Activated T-cell treated with anti-CD3 and anti-CD28 coated beads, Interleukin-2, amount 50 U/mL, for 1 hour (primary cell): ENCODE data around the gene BPIFB3.
"Not testable (repeated sequence)": the region's sequence is repeated elsewhere in the genome, so short reads cannot be mapped to it uniquely, and the experiment has no call there.

Source experiments
- DNase-seq: peaks from one replicate; pipeline ENCODE4 v3.0.0-alpha.2; 2020

Gene BPIFB3

DNA sequence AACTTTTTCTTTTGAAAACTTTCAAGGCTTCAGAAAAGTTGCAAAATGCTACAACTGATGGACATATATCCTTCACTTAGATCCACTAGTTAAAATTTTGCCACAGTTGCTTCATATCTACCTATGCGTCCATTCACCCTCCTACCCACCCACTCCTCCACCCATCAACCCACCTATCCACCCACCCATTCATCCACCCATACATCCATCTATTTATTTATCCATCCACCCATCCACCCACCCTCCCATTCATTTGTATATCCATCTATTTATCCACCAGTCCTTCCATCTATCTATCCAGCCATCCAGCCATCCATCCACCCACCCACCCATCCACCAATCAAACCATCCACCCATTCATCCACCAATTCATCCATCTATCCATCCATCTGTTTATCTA lies 39.4 kb downstream of the BPIFB3 start:
- DNase-seq = no peak

DNA sequence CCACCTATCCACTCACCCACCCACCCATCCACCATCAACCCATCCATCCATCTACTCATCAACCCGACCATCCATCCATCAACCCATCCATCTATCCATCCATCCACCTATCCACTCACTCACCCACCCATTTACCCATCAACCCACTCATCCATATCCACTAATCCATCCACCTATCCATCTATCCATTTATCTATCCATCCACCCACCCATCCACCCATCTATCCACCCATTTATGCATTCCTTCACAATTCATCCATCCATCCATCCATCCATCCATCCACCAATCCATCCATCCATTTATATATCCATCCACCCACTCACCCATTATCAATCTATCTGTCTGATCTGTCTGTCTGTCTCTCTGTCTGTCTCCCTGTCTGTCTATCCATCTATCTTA lies 39.9 kb downstream of the BPIFB3 start:
- no peak for DNase-seq

DNA sequence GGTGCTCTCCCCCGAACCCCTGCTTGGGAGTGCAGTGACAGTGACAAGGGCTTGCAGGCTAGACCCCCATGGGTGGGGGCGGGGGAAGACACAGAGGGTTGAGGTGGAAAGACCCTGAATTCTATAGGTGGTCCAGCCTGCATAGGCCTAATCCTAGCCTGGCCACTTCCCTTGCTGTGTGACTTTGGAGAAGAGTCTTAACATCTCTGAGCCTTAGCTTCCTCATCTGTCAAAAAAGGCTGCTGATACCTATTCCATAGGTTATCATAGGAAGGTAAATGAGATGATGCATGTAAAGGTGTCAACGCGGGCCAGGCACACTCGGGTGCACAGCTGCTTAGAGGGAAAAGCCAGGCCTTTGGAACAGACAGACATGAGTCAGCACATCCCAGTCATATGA lies 41.5 kb downstream of the BPIFB3 start:
- no peak for DNase-seq

- DNase-seq = peak; percentile 27
Measured at GRCh38 chr20:33095902-33096584, 42.3 kb downstream of the BPIFB3 start.

DNA sequence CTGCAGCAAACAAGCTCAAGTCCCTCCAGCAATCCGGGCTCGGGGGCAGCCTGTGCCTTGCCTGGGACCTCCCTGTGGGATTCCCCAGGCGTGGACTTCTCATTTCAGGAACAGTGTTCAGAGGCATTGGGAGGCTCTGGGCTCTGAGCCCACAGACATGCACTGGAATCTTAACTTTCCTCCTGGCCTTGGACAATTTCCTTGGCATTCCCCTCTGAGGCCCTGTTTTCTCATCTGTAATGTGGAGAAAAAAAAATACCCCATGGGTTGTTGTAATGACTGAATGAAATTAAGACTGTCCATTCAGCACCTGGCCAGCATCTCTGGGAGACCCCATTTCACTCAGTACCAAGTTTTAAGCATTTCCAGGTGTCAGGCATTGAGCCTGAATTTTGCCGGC lies 43.3 kb downstream of the BPIFB3 start:
- DNase-seq = no peak

DNA sequence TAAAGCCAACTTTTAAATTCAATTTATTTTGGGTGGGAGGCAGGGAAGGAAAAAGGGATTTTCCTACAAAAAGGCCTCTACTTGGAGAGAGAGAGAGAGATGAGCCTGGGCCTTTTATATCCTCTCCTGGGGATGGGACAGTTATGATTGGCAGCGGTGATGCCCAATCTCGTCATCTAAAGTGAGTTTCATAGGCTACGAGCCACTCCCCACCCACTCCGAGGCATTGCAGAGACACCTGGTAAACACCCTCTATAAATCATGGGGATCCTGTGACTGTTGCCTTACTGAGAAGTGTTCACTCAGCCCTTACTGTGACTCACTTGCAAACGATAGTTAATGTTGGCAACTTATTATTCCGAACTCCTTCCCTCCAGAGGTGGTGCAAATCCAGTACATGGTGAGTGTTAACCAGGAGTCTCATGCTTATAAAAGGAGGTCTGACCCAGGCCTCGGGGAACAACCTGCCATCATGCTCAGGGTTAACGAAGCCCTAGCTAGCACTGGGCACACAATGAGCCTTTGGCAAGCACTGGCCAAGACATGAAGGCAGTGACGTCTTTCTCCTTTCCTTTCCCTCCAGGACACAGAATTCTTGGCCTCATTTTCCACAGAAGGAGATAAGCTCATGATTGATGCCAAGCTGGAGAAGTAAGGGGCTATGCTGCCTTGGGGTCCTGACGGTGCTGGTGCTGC lies 46.3 kb downstream of the BPIFB3 start:
- no peak for DNase-seq

- DNase-seq = no peak
Measured at GRCh38 chr20:33103556-33103955, 49.9 kb downstream of the BPIFB3 start.

- no peak for DNase-seq
Measured at GRCh38 chr20:33104336-33104735, 50.6 kb downstream of the BPIFB3 start.

DNA sequence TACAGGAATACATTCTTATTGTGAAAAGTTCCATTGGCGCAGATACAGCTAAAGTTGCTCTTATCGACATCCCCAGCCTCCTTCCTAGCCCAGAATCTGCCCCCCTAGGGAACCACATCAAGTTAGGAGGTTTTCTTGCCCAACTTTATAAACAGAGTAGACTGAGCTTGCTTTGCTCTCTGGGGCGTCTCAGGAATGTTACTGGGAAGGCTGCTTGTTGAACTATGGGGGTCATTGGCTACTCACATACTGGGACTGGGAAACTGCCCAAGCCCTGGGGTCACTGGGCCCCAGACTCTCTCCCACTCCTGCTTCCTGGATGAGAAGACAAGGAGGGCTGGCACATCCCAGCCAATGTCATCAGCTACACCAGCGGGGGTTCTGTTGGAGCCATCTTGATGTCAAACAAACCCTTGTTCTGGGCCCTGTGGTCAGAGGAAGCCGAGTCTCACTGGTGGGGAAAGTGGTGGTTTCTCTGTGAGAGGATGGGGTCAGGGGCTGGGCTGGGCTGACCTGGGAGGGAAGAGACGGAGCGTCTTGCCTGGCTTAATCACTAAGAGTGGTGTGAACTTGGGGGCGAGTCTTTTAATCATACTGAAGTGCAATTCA lies 51.7 kb downstream of the BPIFB3 start:
- DNase-seq = no peak

DNA sequence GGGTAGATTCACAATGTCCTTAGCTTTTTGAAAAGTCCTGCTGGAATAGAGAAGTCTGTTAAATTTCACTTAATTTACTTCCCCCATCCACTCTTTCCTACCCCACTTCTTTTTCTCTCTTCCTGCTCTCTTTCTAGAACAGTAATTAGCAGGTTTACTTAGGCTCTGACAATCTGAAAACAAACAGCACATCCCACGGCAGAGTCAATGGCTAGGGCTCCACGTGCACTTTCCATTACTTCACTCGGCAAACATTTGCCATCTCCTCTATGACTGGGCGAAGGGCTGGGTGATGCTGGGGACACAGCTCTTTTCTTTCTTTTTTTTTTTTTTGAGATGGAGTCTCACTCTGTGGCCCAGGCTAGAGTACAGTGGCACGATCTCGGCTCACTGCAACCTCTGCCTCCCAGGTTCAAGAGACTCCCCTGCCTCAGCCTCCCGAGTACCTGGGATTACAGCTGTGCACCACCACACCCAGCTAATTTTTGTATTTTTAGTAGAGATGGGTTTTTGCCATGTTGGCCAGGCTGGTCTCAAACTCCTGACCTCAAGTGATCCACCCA lies 52.4 kb downstream of the BPIFB3 start:
- not testable (repeated sequence) for DNase-seq

DNA sequence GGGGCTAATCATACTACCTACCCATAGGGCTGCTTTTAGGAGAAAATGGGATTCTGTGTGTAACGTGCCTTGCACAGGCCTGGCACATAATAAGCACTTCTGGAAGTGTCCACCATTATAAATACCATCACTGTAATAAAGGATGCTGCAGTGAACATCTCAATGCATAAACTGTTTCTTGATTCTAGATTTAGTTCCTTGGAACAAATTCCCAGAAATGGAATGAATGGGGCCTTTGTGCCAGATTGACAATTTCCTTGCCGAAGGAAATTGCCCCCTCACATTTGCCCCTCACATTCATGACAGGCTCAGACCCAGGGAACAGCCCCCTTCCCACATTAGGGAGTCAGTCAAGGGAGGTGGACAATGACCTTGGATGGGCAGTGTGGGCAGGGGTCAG lies 55.0 kb downstream of the BPIFB3 start:
- DNase-seq = no peak

DNA sequence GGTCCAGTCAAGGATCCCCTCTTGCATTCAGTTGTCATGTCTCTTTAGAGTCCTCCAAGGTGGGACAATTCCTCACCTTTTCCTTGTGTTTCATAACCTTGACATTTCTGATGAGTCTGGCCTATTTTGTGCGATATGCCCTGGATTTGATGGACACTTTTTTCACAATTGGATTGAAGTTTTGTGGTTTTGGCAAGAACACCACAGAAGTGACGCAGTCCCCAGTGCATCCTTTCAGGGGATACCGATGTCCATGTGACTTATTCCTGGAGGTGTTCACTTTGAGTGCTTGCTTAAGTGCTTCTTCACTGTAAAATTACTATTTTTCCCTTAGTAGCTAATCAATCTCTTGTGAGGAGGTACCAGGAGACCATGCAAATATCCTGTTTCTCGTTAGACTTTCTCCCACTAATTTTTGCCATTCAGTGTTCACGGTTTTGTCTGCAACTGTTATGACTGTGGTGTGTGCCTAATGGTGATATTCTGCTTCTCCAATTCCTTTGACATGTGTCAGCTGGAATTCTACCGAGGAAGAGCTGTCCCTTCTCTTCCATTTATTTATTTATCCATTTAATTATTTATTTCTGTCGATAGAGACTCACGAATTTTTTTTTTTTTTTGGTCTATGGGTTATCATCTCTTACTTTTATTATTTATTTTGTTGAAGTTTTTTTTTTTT lies 56.6 kb downstream of the BPIFB3 start:
- no peak for DNase-seq

DNA sequence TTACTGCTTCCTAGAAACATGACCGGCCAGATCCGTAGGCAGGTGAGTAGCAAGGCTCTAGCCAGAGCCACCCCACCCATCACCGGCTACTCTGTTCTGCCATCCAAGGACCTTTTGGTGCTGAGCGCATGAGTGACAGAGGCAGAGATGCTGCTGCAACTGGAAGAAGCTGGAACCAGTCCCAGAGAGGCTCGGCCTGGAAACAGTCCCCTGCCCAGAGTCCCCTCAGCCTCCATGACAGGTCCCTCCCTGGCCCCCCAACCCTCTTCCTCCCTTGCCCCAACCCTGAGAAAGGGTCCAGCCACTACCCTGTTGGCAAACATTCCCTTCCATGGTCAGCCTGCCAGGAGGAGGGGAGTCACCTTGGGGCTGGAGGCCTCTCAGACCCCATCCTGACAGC lies 57.6 kb downstream of the BPIFB3 start:
- DNase-seq = no peak

- DNase-seq = no peak
Measured at GRCh38 chr20:33112547-33113386, 59.1 kb downstream of the BPIFB3 start.

DNA sequence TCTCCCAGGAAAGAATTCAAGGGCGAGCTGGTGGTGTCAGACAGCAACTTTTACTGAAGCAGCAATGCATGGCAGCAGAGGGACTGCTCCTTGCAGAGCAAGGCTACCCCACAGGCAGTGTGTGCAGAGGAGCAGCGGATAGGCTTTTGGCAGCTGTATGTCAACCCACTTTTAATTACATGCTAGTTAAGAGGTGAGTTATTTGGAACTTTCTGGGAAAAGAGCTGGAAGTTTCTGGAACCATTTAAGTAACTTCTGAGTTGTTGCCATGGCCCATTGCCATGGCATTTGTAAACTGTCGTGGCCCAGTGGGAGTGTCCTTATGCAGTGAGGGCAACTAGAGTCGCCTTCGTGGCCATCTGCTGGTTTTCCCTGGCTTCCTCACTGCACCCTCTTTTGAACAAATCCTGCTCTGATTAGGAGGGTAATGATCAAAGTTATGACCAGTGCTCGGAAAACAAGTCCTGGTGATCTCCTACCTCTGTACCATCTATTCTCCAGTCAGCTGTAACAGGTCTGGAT lies 59.7 kb downstream of the BPIFB3 start:
- no peak for DNase-seq

DNA sequence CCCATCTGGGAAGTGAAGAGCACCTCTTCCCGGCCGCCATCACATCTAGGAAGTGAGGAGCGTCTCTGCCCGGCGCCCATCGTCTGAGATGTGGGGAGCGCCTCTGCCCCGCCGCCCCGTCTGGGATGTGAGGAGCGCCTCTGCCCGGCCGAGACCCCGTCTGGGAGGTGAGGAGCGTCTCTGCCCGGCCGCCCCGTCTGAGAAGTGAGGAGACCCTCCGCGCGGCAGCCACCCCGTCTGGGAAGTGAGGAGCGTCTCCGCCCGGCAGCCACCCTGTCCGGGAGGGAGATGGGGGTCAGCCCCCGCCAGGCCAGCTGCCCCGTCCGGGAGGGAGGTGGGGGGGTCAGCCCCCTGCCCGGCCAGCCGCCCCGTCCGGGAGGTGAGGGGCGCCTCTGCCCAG lies 61.8 kb downstream of the BPIFB3 start:
- DNase-seq = not testable (repeated sequence)

- DNase-seq = no peak
Measured at GRCh38 chr20:33119725-33120720, 66.3 kb downstream of the BPIFB3 start.

GRCh38 chr20:33120934-33121333 lies 67.2 kb downstream of the BPIFB3 start:
- no peak for DNase-seq

- not testable (repeated sequence) for DNase-seq
Measured at GRCh38 chr20:33122297-33122696, 68.6 kb downstream of the BPIFB3 start.
